Middle frontal gyrus (tissue), 1 donor: ENCODE results near the gene ST6GALNAC6.
"Not testable (repeated sequence)": the region's sequence is repeated elsewhere in the genome, so short reads cannot be mapped to it uniquely, and the experiment has no call there.

Source experiments
- DNase-seq: peaks from one replicate; pipeline ENCODE4 v3.0.0-alpha.2; 2015; ENCODE audit warnings: low spot score; ENCODE audit errors: extremely low spot score

Gene ST6GALNAC6

GRCh38 chr9:127895811-127896210 lies 3.6 kb downstream of the ST6GALNAC6 start:
- no peak for DNase-seq

- peak; percentile 52 for DNase-seq
Observed at GRCh38 chr9:127893392-127893791, 6.0 kb downstream of the ST6GALNAC6 start.

GRCh38 chr9:127892831-127893230 lies 6.6 kb downstream of the ST6GALNAC6 start:
- no peak for DNase-seq

GRCh38 chr9:127890053-127890452 lies 9.3 kb downstream of the ST6GALNAC6 start:
- DNase-seq: no peak

GRCh38 chr9:127887792-127888191 lies 11.6 kb downstream of the ST6GALNAC6 start:
- DNase-seq: no peak

- DNase-seq: no peak
Observed at GRCh38 chr9:127886401-127886972, 12.9 kb downstream of the ST6GALNAC6 start.

GRCh38 chr9:127885508-127886281 lies 13.7 kb downstream of the ST6GALNAC6 start:
- no peak for DNase-seq

GRCh38 chr9:127884976-127885490 lies 14.4 kb downstream of the ST6GALNAC6 start:
- no peak for DNase-seq

- DNase-seq: no peak
Observed at GRCh38 chr9:127884427-127884911, 14.9 kb downstream of the ST6GALNAC6 start.

- DNase-seq: no peak
Observed at GRCh38 chr9:127883959-127884358, 15.4 kb downstream of the ST6GALNAC6 start.

GRCh38 chr9:127881715-127882114 lies 17.7 kb downstream of the ST6GALNAC6 start:
- DNase-seq: not testable (repeated sequence)

- DNase-seq: no peak
Observed at GRCh38 chr9:127880143-127880542, 19.3 kb downstream of the ST6GALNAC6 start.

- no peak for DNase-seq
Observed at GRCh38 chr9:127878652-127879390, 20.6 kb downstream of the ST6GALNAC6 start.

GRCh38 chr9:127878001-127878651 lies 21.3 kb downstream of the ST6GALNAC6 start:
- no peak for DNase-seq

- peak; percentile 62 for DNase-seq
Observed at GRCh38 chr9:127877566-127877998, 21.8 kb downstream of the ST6GALNAC6 start, which contains the start of gene AK1. TSS of gene AK1 (minus strand) at chr9:127877675. CDS start at chr9:127874617, 3,058 bp downstream.

GRCh38 chr9:127876764-127877562 lies 22.4 kb downstream of the ST6GALNAC6 start:
- no peak for DNase-seq

GRCh38 chr9:127876026-127876763 lies 23.2 kb downstream of the ST6GALNAC6 start:
- DNase-seq: no peak

- no peak for DNase-seq
Observed at GRCh38 chr9:127875306-127875966, 24.0 kb downstream of the ST6GALNAC6 start.
